Measurements from ENCODE around the gene CYP11A1. TPM values are rescaled to one million over a fixed set of nuclear protein-coding genes. Genes with fewer than 3 reads are reported as not detected.

CYP11A1 gene
- total and polyA plus RNA-seq, 10 of the 15 experiments (the other 5 are each of a cell fraction or from before 2014, with no cell fraction given) = 0.11 to 1.2 (median 0.23) TPM; not detected in 5

GRCh38 chr15:74396445-74397238, 29.2 kb upstream of the CYP11A1 start:
- peaks cover 69% of the 10 kb centered on the region for H3K79me2 ChIP-seq (ENCODE audit: control insufficient read depth, insufficient read depth, low read length)
- TSS peak; percentile 91 for BruUV-seq (replicated peaks)
- H2AFZ ChIP-seq (ENCODE audit: control insufficient read depth, low read depth, low read length) = no peak overlapping the region
- 1% methylated on average over 9 of the region's 9 CpGs for WGBS (ENCODE audit: insufficient coverage, insufficient replicate concordance, low lambda C conversion rate, missing lambda C conversion rate)
- peaks cover 94% of the 10 kb centered on the region for H3K4me1 ChIP-seq (ENCODE audit: control insufficient read depth, insufficient read depth, low read length)
- SMC1A ChIA-PET (ENCODE audit: uncharacterized antibody, unreplicated experiment) = interaction anchor here (0.7 to 12.5 kb wide), 7 partner anchors 8 to 381 kb away, joined by 3 to 336 read pairs (median 7); partner anchors contain the start of gene SEMA7A
- H3K27ac ChIP-seq (ENCODE audit: control insufficient read depth, insufficient read depth) = peak overlapping the region; percentile 100
- no peaks in the 10 kb centered on the region for H3K36me3 ChIP-seq (ENCODE audit: control insufficient read depth in 2 of 2, insufficient read depth in 2 of 2, low read length in 1 of 2)
- peak overlapping the region; percentile 96 for H3K4me2 ChIP-seq (ENCODE audit: control insufficient read depth, insufficient read depth)
- in situ Hi-C loops (cut with MboI) (loop anchor here (5.0 kb wide), 1 partner anchor 386 kb away; the partner anchor contains the start of gene CSK), intact Hi-C loops (cut with micrococcal nuclease; ENCODE audit: unreplicated experiment) (loop anchor here (1.0 to 10.0 kb wide), 5 partner anchors 8 to 738 kb away; no protein-coding TSS in a partner anchor)
- FAIRE-seq (peak; percentile 49), ATAC-seq (peak; percentile 57), DNase-seq (ENCODE audit: low read depth, low spot score) (peak; percentile 93)
- CTCF ChIA-PET = interaction anchor here (0.9 to 15.7 kb wide), 8 partner anchors 10 to 391 kb away, joined by 3 to 226 read pairs (median 4); no protein-coding TSS in a partner anchor
- H3K9ac ChIP-seq (ENCODE audit: control insufficient read depth, insufficient read depth, low read length) = peak overlapping the region; percentile 76
- H3K27me3 ChIP-seq (replicated peaks in 1 of 2; ENCODE audit: control insufficient read depth in 2 of 2, insufficient read depth in 2 of 2, low read length in 1 of 2) = no peaks in the 10 kb centered on the region
- POLR2A ChIA-PET = interaction anchor here (1.2 to 6.2 kb wide), 6 partner anchors 12 to 144 kb away, joined by 3 to 171 read pairs (median 6); partner anchors contain the start of gene SEMA7A
- H4K20me1 ChIP-seq (ENCODE audit: control insufficient read depth, insufficient read depth) = no peaks in the 10 kb centered on the region
- peak overlapping the region; percentile 54 for H3K4me3 ChIP-seq
- RAD21 ChIA-PET (ENCODE audit: unreplicated experiment) = interaction anchor here (1.0 to 20.3 kb wide), 8 partner anchors 7 to 391 kb away, joined by 3 to 496 read pairs (median 12); partner anchors contain the start of genes ARID3B and SEMA7A
- no peaks in the 10 kb centered on the region for H3K9me3 ChIP-seq (replicated peaks; ENCODE audit: control insufficient read depth, insufficient read depth, low read length)
- TF ChIP-seq E2F8 (IDR thresholded peaks at IDR 0.05; ENCODE audit: low read depth, partially characterized antibody) (peak; percentile 54), CHD1 (IDR thresholded peaks at IDR 0.05; ENCODE audit: low read depth, low read length) (peak; percentile 91; the same call in 1 of the 2 replicates), MAX (IDR thresholded peaks at IDR 0.05; ENCODE audit: low read depth, low read length) (peak; percentile 65; the same call in 1 of the 2 replicates), POLR2AphosphoS5 (IDR thresholded peaks at IDR 0.05; ENCODE audit: low read length) (peak; percentile 87), MTA3 (IDR thresholded peaks at IDR 0.05; ENCODE audit: borderline replicate concordance, low read length) (no peak), BCL11A (IDR thresholded peaks at IDR 0.05; ENCODE audit: low read depth, low read length) (0 out of 2 replicates have a peak, but pooled peaks have one; percentile 28), WRNIP1 (IDR thresholded peaks at IDR 0.05; ENCODE audit: borderline replicate concordance, low read depth, low read length) (0 out of 2 replicates have a peak, but pooled peaks have one; percentile 82), BMI1 (IDR thresholded peaks at IDR 0.05; ENCODE audit: borderline replicate concordance) (no peak), SREBF1 (IDR thresholded peaks at IDR 0.05; ENCODE audit: low read length) (no peak), REST (IDR thresholded peaks at IDR 0.05; ENCODE audit: low read depth, low read length) (no peak), GATAD2B (conservative IDR thresholded peaks at IDR 0.05; ENCODE audit: low read depth) (peak; percentile 99), SREBF2 (IDR thresholded peaks at IDR 0.05; ENCODE audit: low read length) (no peak)
